Neural cell (in vitro differentiated cells): ENCODE data around the gene CACNA1C.

Source experiments
- CTCF ChIP-seq: fragments of 450-650 bp; IDR thresholded peaks from 2 replicates; pipeline ENCODE4 v1.5.1; 2014; ENCODE audit warnings: antibody characterized with exemption, mild to moderate bottlenecking, moderate library complexity; ENCODE audit not compliant: poor library complexity, severe bottlenecking
- EP300 ChIP-seq: fragments of 450-650 bp; conservative IDR thresholded peaks from 2 replicates; pipeline ENCODE4 v1.6.1; 2014; ENCODE audit warnings: antibody characterized with exemption, mild to moderate bottlenecking, moderate library complexity; ENCODE audit not compliant: poor library complexity, severe bottlenecking
- EZH2 ChIP-seq: fragments of 200-600, 300-800 bp; shearing (Covaris generic), sonication (generic); IDR thresholded peaks from 2 replicates; pipeline ENCODE4 v1.6.1; 2014; ENCODE audit warnings: antibody characterized with exemption, low read length, borderline replicate concordance, mild to moderate bottlenecking; ENCODE audit not compliant: insufficient read depth, poor library complexity, severe bottlenecking
- MXI1 ChIP-seq: fragments of 450-650 bp; conservative IDR thresholded peaks from 2 replicates; pipeline ENCODE4 v1.6.1; 2014; ENCODE audit warnings: antibody characterized with exemption, mild to moderate bottlenecking; ENCODE audit not compliant: poor library complexity, severe bottlenecking
- POLR2AphosphoS5 ChIP-seq: IDR thresholded peaks from 2 replicates; pipeline ENCODE4 v1.6.1; 2012
- REST ChIP-seq: IDR thresholded peaks from 2 replicates; pipeline ENCODE4 v1.6.1; 2012; ENCODE audit warnings: borderline replicate concordance
- SMC3 ChIP-seq: fragments of 450-650 bp; conservative IDR thresholded peaks from 2 replicates; pipeline ENCODE4 v1.6.1; 2014; ENCODE audit warnings: antibody characterized with exemption, mild to moderate bottlenecking, moderate library complexity; ENCODE audit not compliant: poor library complexity
- TAF1 ChIP-seq: IDR thresholded peaks from 2 replicates; pipeline ENCODE4 v1.6.1; 2012; ENCODE audit warnings: low read depth

DNA sequence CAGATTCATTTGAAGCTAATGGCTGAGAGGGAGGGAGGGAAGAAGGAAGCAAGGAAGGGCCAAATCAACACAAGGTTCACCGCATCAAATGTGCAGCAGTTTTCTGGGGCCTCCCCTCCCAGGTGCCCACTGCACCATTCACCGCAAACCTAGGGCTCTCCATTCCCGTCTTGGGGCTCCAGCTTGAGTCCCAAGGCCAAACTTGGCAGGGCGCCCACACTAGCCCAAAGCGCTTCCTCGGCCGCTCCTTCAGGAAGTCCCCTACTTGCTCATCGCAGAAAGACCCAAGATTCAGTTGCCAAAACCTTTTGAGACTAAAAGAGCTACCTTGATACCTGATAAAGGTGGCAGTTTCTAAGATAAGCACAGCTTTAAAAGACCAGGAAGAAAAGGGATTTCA lies 601.5 kb downstream of the CACNA1C start:
- TF ChIP-seq MXI1, result no peak
- TF ChIP-seq EP300, result no peak
- TF ChIP-seq CTCF, result no peak
- no peak for TF ChIP-seq SMC3
- TF ChIP-seq TAF1, result no peak
- no peak for TF ChIP-seq EZH2
- TF ChIP-seq POLR2AphosphoS5, result no peak
- TF ChIP-seq REST, result no peak
